ENCODE results near the gene CASS4. TPM values are rescaled to one million over a fixed set of nuclear protein-coding genes. Genes with fewer than 3 reads are reported as not detected.
"Not testable (repeated sequence)": the region's sequence is repeated elsewhere in the genome, so short reads cannot be mapped to it uniquely, and the experiment has no call there.

The CASS4 gene
- total RNA-seq, 1 experiment from 2014 or later, result 2.5 TPM

- peak; percentile 100 for DNase-seq (ENCODE audit: low read depth)
Measured at GRCh38 chr20:56392132-56392880, 19.8 kb upstream of the CASS4 start, which contains the start of the genes AURKA and CSTF1. TSS of gene AURKA (minus strand) at chr20:56392215. CDS start at chr20:56388197, 4,018 bp downstream. TSS of gene CSTF1 (plus strand) at chr20:56392645. CDS start at chr20:56395553, 2,908 bp downstream.

GRCh38 chr20:56392881-56393482, 19.1 kb upstream of the CASS4 start:
- DNase-seq (ENCODE audit: low read depth), result no peak

GRCh38 chr20:56393653-56394052, 18.4 kb upstream of the CASS4 start:
- no peak for DNase-seq (ENCODE audit: low read depth)

GRCh38 chr20:56395166-56395565, 16.9 kb upstream of the CASS4 start:
- no peak for DNase-seq (ENCODE audit: low read depth)

GRCh38 chr20:56400001-56400640, 11.9 kb upstream of the CASS4 start:
- peak; percentile 74 for DNase-seq (ENCODE audit: low read depth)

- no peak for DNase-seq (ENCODE audit: low read depth)
Measured at GRCh38 chr20:56403465-56403864, 8.6 kb upstream of the CASS4 start.

- DNase-seq (ENCODE audit: low read depth), result not testable (repeated sequence)
Measured at GRCh38 chr20:56405356-56405755, 6.7 kb upstream of the CASS4 start.

GRCh38 chr20:56406910-56407309, 5.2 kb upstream of the CASS4 start:
- no peak for DNase-seq (ENCODE audit: low read depth)

GRCh38 chr20:56409521-56409920, 2.5 kb upstream of the CASS4 start:
- DNase-seq (ENCODE audit: low read depth), result no peak

- DNase-seq (ENCODE audit: low read depth), result no peak
Measured at GRCh38 chr20:56409956-56410355, 2.1 kb upstream of the CASS4 start.

- not testable (repeated sequence) for DNase-seq (ENCODE audit: low read depth)
Measured at GRCh38 chr20:56411287-56411686, 773 bp upstream of the CASS4 start.

- DNase-seq (ENCODE audit: low read depth), result no peak
Measured at GRCh38 chr20:56412473-56412790, 372 bp downstream of the CASS4 start.

- no peak for DNase-seq (ENCODE audit: low read depth)
Measured at GRCh38 chr20:56412949-56413348, 889 bp downstream of the CASS4 start.

GRCh38 chr20:56414842-56415765, 3.0 kb downstream of the CASS4 start:
- no peak for DNase-seq (ENCODE audit: low read depth)

GRCh38 chr20:56417402-56417801, 5.3 kb downstream of the CASS4 start:
- no peak for DNase-seq (ENCODE audit: low read depth)

- DNase-seq (ENCODE audit: low read depth), result no peak
Measured at GRCh38 chr20:56417911-56418310, 5.9 kb downstream of the CASS4 start.

- DNase-seq (ENCODE audit: low read depth), result no peak
Measured at GRCh38 chr20:56418385-56418861, 6.4 kb downstream of the CASS4 start.

GRCh38 chr20:56420028-56420427, 8.0 kb downstream of the CASS4 start:
- no peak for DNase-seq (ENCODE audit: low read depth)

- no peak for DNase-seq (ENCODE audit: low read depth)
Measured at GRCh38 chr20:56420940-56421688, 9.1 kb downstream of the CASS4 start.

- peak; percentile 93 for DNase-seq (ENCODE audit: low read depth)
Measured at GRCh38 chr20:56422076-56422823, 10.2 kb downstream of the CASS4 start.
